K562 (cell line): ENCODE measurements around the gene TECPR2. TPM values are rescaled to one million over a fixed set of nuclear protein-coding genes. Genes with fewer than 3 reads are reported as not detected.
A peak's percentile ranks its signal among the peaks of the same experiment; 100 is the strongest.

ENCODE experiments used
- ATAC-seq: fragments of 200-7000 bp; cut with Tn5 transposase; 3 replicates; pipeline ENCODE4 v1.9.1; 2020; ENCODE audit warnings: moderate library complexity
- BruUV-seq: library from RNA; stranded (reverse); fragments of 400-500 nt; replicated peaks from 2 replicates; lab custom pipeline; 2021; lab: Mats Ljungman, UMichigan
- CTCF ChIA-PET: fragments of 300-600 bp; formaldehyde crosslinking; extraction: SDS; loops from one replicate; lab custom pipeline; 2021; ENCODE audit warnings: low intra/inter-chr PET ratio; lab: Yijun Ruan, JAX
- POLR2A ChIA-PET: fragments of 300-600, 350-650 bp; sonication (Branson Sonifier 250); formaldehyde crosslinking; extraction: SDS; loops from one replicate; lab custom pipeline; 2021; ENCODE audit warnings: antibody characterized with exemption, inconsistent platforms; lab: Yijun Ruan, JAX
- DNase-seq, 4 experiments: peaks; one replicate each; pipeline versions ENCODE4 v3.0.0 to v3.0.0-alpha.2; 2011 to 2018; ENCODE audit warnings: low spot score in 3 of 4, mixed read lengths in 3 of 4; ENCODE audit errors: extremely low read depth in 1 of 4
- FAIRE-seq: peaks from 2 replicates; lab custom pipeline; 2011; peaks lifted over from hg19 to GRCh38; lab: Jason Lieb, UNC
- H2AFZ ChIP-seq: 2 replicates; pipeline ENCODE4 v1.6.0; 2011; ENCODE audit warnings: low read depth, low read length, control low read depth, inconsistent platforms
- H3K27ac ChIP-seq: fragments of 200-600 bp; 3 replicates; pipeline ENCODE4 v1.8.0; 2011; ENCODE audit warnings: low read depth, mild to moderate bottlenecking, control low read depth, inconsistent platforms, low read length, moderate library complexity, mixed read lengths; ENCODE audit errors: extremely low read depth
- H3K27me3 ChIP-seq, 2 experiments: fragments of 300-600 bp in 1 of 2; 2 replicates in 1 of 2; 3 replicates in 1 of 2; pipeline versions ENCODE4 v1.6.0 to v1.8.0; 2011; ENCODE audit warnings: inconsistent platforms in 2 of 2, low read length in 2 of 2, mild to moderate bottlenecking in 1 of 2, mixed read lengths in 1 of 2, moderate library complexity in 1 of 2; ENCODE audit not compliant: control insufficient read depth in 2 of 2, insufficient read depth in 2 of 2
- H3K36me3 ChIP-seq: fragments of 300-600 bp; 3 replicates; pipeline ENCODE4 v1.8.0; 2011; ENCODE audit warnings: mild to moderate bottlenecking, low read length, inconsistent platforms; ENCODE audit not compliant: control insufficient read depth, insufficient read depth
- H3K4me1 ChIP-seq, 2 experiments: fragments of 200-600 bp in 1 of 2; replicated peaks in 1 of 2; 2 replicates in 1 of 2; 3 replicates in 1 of 2; pipeline versions ENCODE4 v1.5.1 to v1.8.0; 2011; ENCODE audit warnings: inconsistent platforms in 2 of 2, low read length in 2 of 2, mild to moderate bottlenecking in 1 of 2, mixed read lengths in 1 of 2, moderate library complexity in 1 of 2; ENCODE audit not compliant: control insufficient read depth in 2 of 2, insufficient read depth in 2 of 2
- H3K4me2 ChIP-seq: 2 replicates; pipeline ENCODE4 v1.6.1; 2011; ENCODE audit warnings: low read length, control low read depth, inconsistent platforms, mixed read lengths; ENCODE audit not compliant: insufficient read depth
- H3K4me3 ChIP-seq: fragments of 200-600 bp; sonication (generic), shearing (Covaris generic); 2 replicates; pipeline ENCODE4 v1.5.1; 2016; ENCODE audit warnings: control low read depth, inconsistent platforms
- H3K79me2 ChIP-seq: fragments of 200-600 bp; 3 replicates; pipeline ENCODE4 v1.8.0; 2011; ENCODE audit warnings: low read length, inconsistent platforms; ENCODE audit not compliant: control insufficient read depth, insufficient read depth
- H3K9ac ChIP-seq, 2 experiments: 2 replicates each; pipeline versions ENCODE4 v1.6.0 to v1.6.1; 2011; ENCODE audit warnings: low read depth in 2 of 2, low read length in 2 of 2, control low read depth in 1 of 2, inconsistent platforms in 1 of 2, mild to moderate bottlenecking in 1 of 2, mixed read lengths in 1 of 2; ENCODE audit not compliant: insufficient read depth in 1 of 2
- H3K9me1 ChIP-seq: one replicate; pipeline ENCODE4 v1.6.0; 2011; ENCODE audit warnings: inconsistent platforms, mild to moderate bottlenecking, low read length, moderate library complexity; ENCODE audit not compliant: control insufficient read depth, insufficient read depth
- H3K9me3 ChIP-seq: replicated peaks from 2 replicates; pipeline ENCODE4 v1.5.1; 2011; ENCODE audit warnings: low read depth, low read length, inconsistent platforms; ENCODE audit not compliant: control insufficient read depth, insufficient read depth
- H4K20me1 ChIP-seq: replicated peaks from 2 replicates; pipeline ENCODE4 v1.6.1; 2011; ENCODE audit warnings: low read length, inconsistent platforms, mixed read lengths; ENCODE audit not compliant: control insufficient read depth, insufficient read depth
- CREM ChIP-seq: IDR thresholded peaks from 2 replicates; pipeline ENCODE4 v1.6.1; 2014; ENCODE audit warnings: antibody characterized with exemption, low read depth
- SMARCE1 ChIP-seq: fragments of 450-650 bp; IDR thresholded peaks from 2 replicates; pipeline ENCODE4 v1.7.1; 2016; ENCODE audit warnings: mild to moderate bottlenecking
- WGBS: fragments of 100-300 bp; shearing (Covaris generic); methylation state at CpG from one replicate; pipeline ENCODE4 v1.1.6; 2016; ENCODE audit warnings: low coverage, mixed read lengths; ENCODE audit not compliant: insufficient coverage; ENCODE audit errors: missing lambda C conversion rate; 5-methylcytosine and 5-hydroxymethylcytosine counted together
- in situ Hi-C: fragments of 300-500 bp; cut with MboI; formaldehyde crosslinking; loops from 4 replicates; pipeline ENCODE4 v1.15.0; 2018; ENCODE audit warnings: inconsistent platforms, mixed read lengths
- intact Hi-C: fragments of 100-400 bp; cut with micrococcal nuclease; formaldehyde crosslinking; loops from 2 replicates; pipeline ENCODE4 v1.14.2; 2022
- polyA plus RNA-seq, 8 experiments: library from polyadenylated mRNA; depleted of rRNA in 4 of 8; stranded (reverse) in 5 of 8; unstranded in 3 of 8; fragments of >200 nt; fragmentation: Nextera tagmentation in 2 of 8; fragmentation: Illumina TruSeq in 1 of 8; extraction: Ambion mirVana in 2 of 8; extraction: Trizol in 1 of 8; gene quantifications; 2 replicates each; pipeline versions ENCODE4 v1.2.1 to v1.2.3, GENCODE V29; 2011 to 2014; ENCODE audit warnings: inconsistent platforms in 1 of 8, missing spikeins in 1 of 8
- total RNA-seq, 7 experiments: library from RNA; depleted of rRNA in 6 of 7; stranded (reverse); fragments of >200 nt in 6 of 7; fragmentation: Illumina TruSeq in 2 of 7; extraction: Trizol in 2 of 7; gene quantifications; 2 replicates each; pipeline versions ENCODE4 v1.2.1 to v1.2.3, GENCODE V29; 2011 to 2021; ENCODE audit warnings: low replicate concordance in 1 of 7
- TF ChIP-seq, protein P1 (sequence below): sonication (generic); formaldehyde crosslinking; IDR thresholded peaks from 2 replicates; pipeline ENCODE4 v1.8.0; 2023; ENCODE audit warnings: missing genetic modification reagents, mild to moderate bottlenecking, borderline replicate concordance

The TECPR2 gene
- total and polyA plus RNA-seq, 9 of the 15 experiments (the other 6 are each of a cell fraction or from before 2014, with no cell fraction given), result 0.04 to 3.0 (median 0.83) TPM

DNA sequence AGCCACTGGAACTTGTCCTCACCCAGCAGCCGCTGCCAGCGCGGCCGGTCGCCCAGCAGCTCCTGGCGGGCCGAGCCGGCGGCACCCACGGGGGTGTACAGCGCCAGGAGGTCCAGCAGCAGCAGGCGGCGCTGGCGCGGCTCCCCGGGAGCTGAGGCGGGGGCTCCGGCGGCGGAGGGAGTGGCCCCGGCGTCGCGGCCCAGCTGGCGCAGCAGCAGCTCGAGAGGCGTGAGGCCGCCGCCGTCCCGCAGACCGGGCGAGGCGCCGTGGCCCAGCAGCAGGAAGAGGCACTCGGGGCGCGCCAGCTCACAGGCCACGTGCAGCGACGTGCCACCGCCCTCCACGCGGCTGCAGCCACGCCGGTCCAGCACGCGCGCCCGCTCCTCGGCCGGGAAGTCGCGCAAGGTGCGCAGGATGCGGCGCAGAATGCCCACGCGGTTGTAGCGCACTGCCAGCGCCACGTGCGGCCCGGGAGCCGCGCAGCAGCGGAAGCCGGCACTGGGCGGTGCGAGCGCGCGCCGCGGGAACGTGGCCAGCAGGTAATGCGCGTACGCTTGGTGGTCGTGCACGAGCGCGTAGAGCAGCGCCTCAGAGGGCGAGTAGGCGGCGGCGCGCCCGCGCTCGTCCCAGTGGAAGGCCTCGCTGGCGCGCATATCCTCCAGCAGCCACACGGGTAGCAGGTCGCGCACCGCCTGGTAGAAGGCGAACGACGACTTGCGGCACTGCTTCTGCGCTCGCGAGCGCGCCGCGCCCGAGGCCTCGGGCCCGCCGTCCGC is 144.5 kb downstream of the TECPR2 start:
- in situ Hi-C loops, result loop anchor here (25.0 kb wide), 1 partner anchor 405 kb away; the partner anchor contains the start of gene AMN
- CTCF ChIA-PET, result no interaction called here
- peaks cover 4% of the 10 kb centered on the region; the same call in 1 of the 2 replicates for H4K20me1 ChIP-seq
- no peak overlapping the region for H2AFZ ChIP-seq
- H3K4me3 ChIP-seq, result no peak overlapping the region
- no peak overlapping the region for H3K4me2 ChIP-seq
- intact Hi-C loops, result loop anchor here (10.0 kb wide), 1 partner anchor 542 kb away; the partner anchor contains the start of gene DYNC1H1
- 98% methylated on average over 20 of the region's 115 CpGs for WGBS
- DNase-seq, result peak in 1 of 4 experiments; percentile 35
- BruUV-seq, result no TSS peak
- FAIRE-seq, result no peak
- peaks cover 20% of the 10 kb centered on the region; the same call in 2 of the 3 replicates for H3K36me3 ChIP-seq
- TF ChIP-seq SMARCE1 (no peak), CREM (no peak)
- TF ChIP-seq, protein P1, sequence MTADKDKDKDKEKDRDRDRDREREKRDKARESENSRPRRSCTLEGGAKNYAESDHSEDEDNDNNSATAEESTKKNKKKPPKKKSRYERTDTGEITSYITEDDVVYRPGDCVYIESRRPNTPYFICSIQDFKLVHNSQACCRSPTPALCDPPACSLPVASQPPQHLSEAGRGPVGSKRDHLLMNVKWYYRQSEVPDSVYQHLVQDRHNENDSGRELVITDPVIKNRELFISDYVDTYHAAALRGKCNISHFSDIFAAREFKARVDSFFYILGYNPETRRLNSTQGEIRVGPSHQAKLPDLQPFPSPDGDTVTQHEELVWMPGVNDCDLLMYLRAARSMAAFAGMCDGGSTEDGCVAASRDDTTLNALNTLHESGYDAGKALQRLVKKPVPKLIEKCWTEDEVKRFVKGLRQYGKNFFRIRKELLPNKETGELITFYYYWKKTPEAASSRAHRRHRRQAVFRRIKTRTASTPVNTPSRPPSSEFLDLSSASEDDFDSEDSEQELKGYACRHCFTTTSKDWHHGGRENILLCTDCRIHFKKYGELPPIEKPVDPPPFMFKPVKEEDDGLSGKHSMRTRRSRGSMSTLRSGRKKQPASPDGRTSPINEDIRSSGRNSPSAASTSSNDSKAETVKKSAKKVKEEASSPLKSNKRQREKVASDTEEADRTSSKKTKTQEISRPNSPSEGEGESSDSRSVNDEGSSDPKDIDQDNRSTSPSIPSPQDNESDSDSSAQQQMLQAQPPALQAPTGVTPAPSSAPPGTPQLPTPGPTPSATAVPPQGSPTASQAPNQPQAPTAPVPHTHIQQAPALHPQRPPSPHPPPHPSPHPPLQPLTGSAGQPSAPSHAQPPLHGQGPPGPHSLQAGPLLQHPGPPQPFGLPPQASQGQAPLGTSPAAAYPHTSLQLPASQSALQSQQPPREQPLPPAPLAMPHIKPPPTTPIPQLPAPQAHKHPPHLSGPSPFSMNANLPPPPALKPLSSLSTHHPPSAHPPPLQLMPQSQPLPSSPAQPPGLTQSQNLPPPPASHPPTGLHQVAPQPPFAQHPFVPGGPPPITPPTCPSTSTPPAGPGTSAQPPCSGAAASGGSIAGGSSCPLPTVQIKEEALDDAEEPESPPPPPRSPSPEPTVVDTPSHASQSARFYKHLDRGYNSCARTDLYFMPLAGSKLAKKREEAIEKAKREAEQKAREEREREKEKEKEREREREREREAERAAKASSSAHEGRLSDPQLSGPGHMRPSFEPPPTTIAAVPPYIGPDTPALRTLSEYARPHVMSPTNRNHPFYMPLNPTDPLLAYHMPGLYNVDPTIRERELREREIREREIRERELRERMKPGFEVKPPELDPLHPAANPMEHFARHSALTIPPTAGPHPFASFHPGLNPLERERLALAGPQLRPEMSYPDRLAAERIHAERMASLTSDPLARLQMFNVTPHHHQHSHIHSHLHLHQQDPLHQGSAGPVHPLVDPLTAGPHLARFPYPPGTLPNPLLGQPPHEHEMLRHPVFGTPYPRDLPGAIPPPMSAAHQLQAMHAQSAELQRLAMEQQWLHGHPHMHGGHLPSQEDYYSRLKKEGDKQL (CRISPR knock-in tag), result no peak
- no peaks in the 10 kb centered on the region for H3K9me1 ChIP-seq
- no peak for ATAC-seq
- H3K4me1 ChIP-seq, result peaks cover 24 to 78% of the 10 kb centered on the region in 2 experiments
- POLR2A ChIA-PET, result interaction anchor here (0.5 to 1.3 kb wide), 3 partner anchors 7 to 278 kb away, joined by 3 to 5 read pairs (median 3); no protein-coding TSS in a partner anchor
- no peaks in the 10 kb centered on the region for H3K9me3 ChIP-seq
- no peaks in the 10 kb centered on the region for H3K27me3 ChIP-seq
- peaks cover 15% of the 10 kb centered on the region; the same call in 2 of the 3 replicates for H3K79me2 ChIP-seq
- no peak overlapping the region for H3K9ac ChIP-seq
- H3K27ac ChIP-seq, result no peak overlapping the region
